ENCODE results near the gene CORO2B. TPM values are rescaled to one million over a fixed set of nuclear protein-coding genes. Genes with fewer than 3 reads are reported as not detected.

The CORO2B gene
- total and polyA plus RNA-seq, 2 experiments from 2014 or later = 2.9 to 3.0 TPM

- Histone ChIP-seq H3K9me3 (ENCODE audit: low read depth) (no peaks in the 10 kb centered on the region), H3K4me1 (ENCODE audit: low read depth) (peaks cover 32% of the 10 kb centered on the region), H3K27ac (peak overlapping the region; percentile 10), H3K4me3 (no peak overlapping the region), H3K27me3 (no peaks in the 10 kb centered on the region), H3K36me3 (no peaks in the 10 kb centered on the region)
- no peak for TF ChIP-seq CTCF (IDR thresholded peaks at IDR 0.05; ENCODE audit: low read depth, low read length)
- DNase-seq (ENCODE audit: low read depth in 1 of 2, low spot score in 1 of 2) = no peak
Measured at GRCh38 chr15:68730976-68731897, 152.4 kb downstream of the CORO2B start.

GRCh38 chr15:68732451-68732850 lies 153.7 kb downstream of the CORO2B start:
- no peak for TF ChIP-seq CTCF (IDR thresholded peaks at IDR 0.05; ENCODE audit: low read depth, low read length)
- Histone ChIP-seq H3K36me3 (no peaks in the 10 kb centered on the region), H3K27ac (no peak overlapping the region), H3K4me1 (ENCODE audit: low read depth) (peaks cover 32% of the 10 kb centered on the region), H3K4me3 (no peak overlapping the region), H3K9me3 (ENCODE audit: low read depth) (no peaks in the 10 kb centered on the region), H3K27me3 (no peaks in the 10 kb centered on the region)
- DNase-seq (ENCODE audit: low read depth in 1 of 2, low spot score in 1 of 2) = no peak

- peak in 1 of 2 donors; percentile 14 for DNase-seq (ENCODE audit: low read depth in 1 of 2, low spot score in 1 of 2)
- H3K4me1 ChIP-seq (ENCODE audit: low read depth) = peaks cover 32% of the 10 kb centered on the region
- no peak overlapping the region for H3K27ac ChIP-seq
- H3K4me3 ChIP-seq = no peak overlapping the region
- H3K36me3 ChIP-seq = no peaks in the 10 kb centered on the region
- H3K27me3 ChIP-seq = no peaks in the 10 kb centered on the region
- TF ChIP-seq CTCF (IDR thresholded peaks at IDR 0.05; ENCODE audit: low read depth, low read length) = no peak
- no peaks in the 10 kb centered on the region for H3K9me3 ChIP-seq (ENCODE audit: low read depth)
Measured at GRCh38 chr15:68733666-68734065, 154.9 kb downstream of the CORO2B start.

- H3K27me3 ChIP-seq = no peaks in the 10 kb centered on the region
- no peak overlapping the region for H3K4me3 ChIP-seq
- H3K27ac ChIP-seq = no peak overlapping the region
- H3K9me3 ChIP-seq (ENCODE audit: low read depth) = no peaks in the 10 kb centered on the region
- no peaks in the 10 kb centered on the region for H3K36me3 ChIP-seq
- H3K4me1 ChIP-seq (ENCODE audit: low read depth) = peaks cover 31% of the 10 kb centered on the region
- no peak for DNase-seq (ENCODE audit: low read depth in 1 of 2, low spot score in 1 of 2)
- TF ChIP-seq CTCF (IDR thresholded peaks at IDR 0.05; ENCODE audit: low read depth, low read length) = no peak
Measured at GRCh38 chr15:68734352-68734751, 155.6 kb downstream of the CORO2B start.

- TF ChIP-seq CTCF (IDR thresholded peaks at IDR 0.05; ENCODE audit: low read depth, low read length) = no peak
- no peak for DNase-seq (ENCODE audit: low read depth in 1 of 2, low spot score in 1 of 2)
- no peaks in the 10 kb centered on the region for H3K9me3 ChIP-seq (ENCODE audit: low read depth)
- peaks cover 26% of the 10 kb centered on the region for H3K4me1 ChIP-seq (ENCODE audit: low read depth)
- no peaks in the 10 kb centered on the region for H3K36me3 ChIP-seq
- no peak overlapping the region for H3K27ac ChIP-seq
- no peaks in the 10 kb centered on the region for H3K27me3 ChIP-seq
- no peak overlapping the region for H3K4me3 ChIP-seq
Measured at GRCh38 chr15:68734881-68735280, 156.1 kb downstream of the CORO2B start.

Measured in cardiac muscle cell (in vitro differentiated cells and primary cell).